SK-N-SH treated with all-trans-retinoic acid at 6 μM for 48 hours (cell line): Measurements from ENCODE around the gene SLC25A22.

ENCODE experiments used
- ARNTL ChIP-seq: fragments of 450-650 bp; formaldehyde crosslinking; IDR thresholded peaks from 2 replicates; pipeline ENCODE4 v1.5.0; 2020; ENCODE audit warnings: low read depth, mild to moderate bottlenecking, moderate library complexity, borderline replicate concordance
- BACH2 ChIP-seq: fragments of 250-450 bp; sonication (Bioruptor Pico); IDR thresholded peaks from 2 replicates; pipeline ENCODE4 v1.9.0; 2021; ENCODE audit warnings: mild to moderate bottlenecking, borderline replicate concordance
- CSDC2 ChIP-seq: fragments of 250-450 bp; sonication (Bioruptor Pico); IDR thresholded peaks from 2 replicates; pipeline ENCODE4 v1.5.0; 2020; ENCODE audit warnings: mild to moderate bottlenecking, moderate library complexity
- OSR1 ChIP-seq: fragments of 250-450 bp; sonication (Bioruptor Pico); IDR thresholded peaks from 2 replicates; pipeline ENCODE4 v1.8.0; 2022; ENCODE audit warnings: moderate library complexity, mild to moderate bottlenecking, inconsistent platforms
- TSHZ2 ChIP-seq: fragments of 250-450 bp; sonication (Bioruptor Pico); IDR thresholded peaks from 2 replicates; pipeline ENCODE4 v1.5.0; 2020; ENCODE audit warnings: mild to moderate bottlenecking, moderate library complexity
- ZFP30 ChIP-seq: fragments of 450-650 bp; formaldehyde crosslinking; IDR thresholded peaks from 2 replicates; pipeline ENCODE4 v1.5.0; 2022; ENCODE audit warnings: mild to moderate bottlenecking, moderate library complexity
- ZNF8 ChIP-seq: fragments of 450-650 bp; formaldehyde crosslinking; IDR thresholded peaks from 2 replicates; pipeline ENCODE4 v1.5.0; 2020; ENCODE audit warnings: mild to moderate bottlenecking, moderate library complexity

GRCh38 chr11:836274-836673 lies 38.2 kb upstream of the SLC25A22 start:
- TF ChIP-seq ZNF8 (CRISPR knock-in tag): no peak
- TF ChIP-seq BACH2 (CRISPR knock-in tag): no peak
- no peak for TF ChIP-seq ZFP30 (CRISPR knock-in tag)
- TF ChIP-seq OSR1 (CRISPR knock-in tag): no peak
- no peak for TF ChIP-seq TSHZ2
- no peak for TF ChIP-seq CSDC2
- TF ChIP-seq ARNTL (CRISPR knock-in tag): no peak
